HepG2 (cell line): ENCODE data around the gene PTPN18.

Source experiments
- CEBPG ChIP-seq: IDR thresholded peaks from 2 replicates; pipeline ENCODE4 v1.6.1; 2016
- CTCF ChIP-seq: sonication (generic); formaldehyde crosslinking; IDR thresholded peaks from 2 replicates; pipeline ENCODE4 v1.5.0; 2020; ENCODE audit warnings: mild to moderate bottlenecking, missing genetic modification reagents, moderate library complexity
- EZH2 ChIP-seq: conservative IDR thresholded peaks from 2 replicates; pipeline ENCODE4 v1.6.1; 2012; ENCODE audit warnings: mild to moderate bottlenecking, low read depth, low read length, moderate library complexity
- MLX ChIP-seq: IDR thresholded peaks from 2 replicates; pipeline ENCODE4 v1.6.1; 2016
- RAD21 ChIP-seq: fragments of 450-650 bp; formaldehyde crosslinking; IDR thresholded peaks from 2 replicates; pipeline ENCODE4 v1.5.0; 2020; ENCODE audit warnings: mild to moderate bottlenecking
- SMC3 ChIP-seq: IDR thresholded peaks from 2 replicates; pipeline ENCODE4 v1.6.1; 2011; ENCODE audit warnings: low read length, improper control_type of control experiment
- TBX3 ChIP-seq: fragments of 450-650 bp; IDR thresholded peaks from 2 replicates; pipeline ENCODE4 v1.6.1; 2017; ENCODE audit warnings: antibody characterized with exemption, mild to moderate bottlenecking, inconsistent platforms, borderline replicate concordance
- TP53 ChIP-seq: sonication (generic); formaldehyde crosslinking; conservative IDR thresholded peaks from 2 replicates; pipeline ENCODE4 v1.4.0; 2020; ENCODE audit warnings: missing genetic modification reagents
- YY1 ChIP-seq: IDR thresholded peaks from 2 replicates; pipeline ENCODE4 v1.6.1; 2011; ENCODE audit warnings: low read length, low read depth, moderate library complexity, mild to moderate bottlenecking; ENCODE audit not compliant: insufficient read depth, insufficient replicate concordance
- ZBTB21 ChIP-seq: sonication (generic); formaldehyde crosslinking; IDR thresholded peaks from 2 replicates; pipeline ENCODE4 v1.4.0; 2020; ENCODE audit warnings: missing genetic modification reagents
- ZNF574 ChIP-seq: sonication (generic); formaldehyde crosslinking; IDR thresholded peaks from 2 replicates; pipeline ENCODE4 v1.4.0; 2020; ENCODE audit warnings: missing genetic modification reagents
- ZNF7 ChIP-seq: IDR thresholded peaks from 2 replicates; pipeline ENCODE4 v1.6.1; 2016; ENCODE audit warnings: missing biosample characterization, missing genetic modification reagents
- TF ChIP-seq, protein P1 (sequence below): sonication (generic); formaldehyde crosslinking; IDR thresholded peaks from 2 replicates; pipeline ENCODE4 v1.4.0; 2020; ENCODE audit warnings: low read depth, mild to moderate bottlenecking, missing genetic modification reagents
- TF ChIP-seq, protein P2 (sequence below): sonication (generic); formaldehyde crosslinking; conservative IDR thresholded peaks from 2 replicates; pipeline ENCODE4 v1.4.0; 2020; ENCODE audit warnings: missing genetic modification reagents

DNA sequence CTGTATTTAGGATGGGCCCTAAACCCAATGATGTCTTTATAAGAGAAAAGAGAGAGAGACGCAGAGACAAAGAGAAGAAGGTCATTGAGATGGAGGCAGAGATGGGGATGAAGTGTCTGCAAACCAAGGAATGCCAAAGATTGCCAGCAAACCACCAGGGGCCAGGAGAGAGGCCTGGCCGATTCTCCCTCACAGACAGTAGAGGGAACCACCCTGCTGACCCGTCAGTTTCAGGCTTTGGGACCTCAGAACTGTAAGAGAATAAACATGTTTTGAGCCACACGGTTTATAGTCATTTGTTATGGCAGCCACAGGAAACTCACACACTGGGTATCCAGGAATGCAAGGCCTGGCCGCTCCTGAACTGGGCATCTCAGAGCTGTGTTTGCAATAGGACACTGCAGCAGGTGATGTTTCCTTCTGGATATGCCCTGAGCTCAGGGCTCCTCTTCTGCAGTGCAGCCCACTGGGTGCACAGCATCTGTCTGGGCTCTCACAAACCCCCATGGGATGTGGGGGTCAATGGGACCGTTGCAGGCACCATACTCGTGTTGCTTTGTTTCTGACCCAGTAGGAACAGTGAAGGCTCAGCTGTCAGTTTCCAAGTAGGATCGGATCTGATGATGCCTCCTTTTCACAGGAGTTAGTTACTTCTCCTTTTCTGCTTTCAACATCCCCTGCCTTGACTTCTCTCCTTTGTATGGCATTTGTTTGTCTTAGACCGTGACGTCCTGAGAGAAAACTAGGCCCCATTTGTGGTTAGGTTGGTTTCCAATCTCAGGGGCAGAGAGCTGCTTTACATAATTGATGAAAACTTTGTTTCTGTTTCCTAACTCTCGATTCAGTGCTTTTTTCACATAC lies 20.8 kb downstream of the PTPN18 start:
- TF ChIP-seq ZNF7 (CRISPR knock-in tag) (no peak), TP53 (CRISPR knock-in tag) (no peak), ZBTB21 (CRISPR knock-in tag) (no peak), CTCF (CRISPR knock-in tag) (peak; percentile 46), ZNF574 (CRISPR knock-in tag) (no peak), YY1 (no peak), MLX (CRISPR knock-in tag) (no peak), TBX3 (no peak), EZH2 (no peak), RAD21 (CRISPR knock-in tag) (no peak), SMC3 (peak; percentile 39; the same call in 1 of the 2 replicates), CEBPG (CRISPR knock-in tag) (no peak)
- TF ChIP-seq, protein P1, sequence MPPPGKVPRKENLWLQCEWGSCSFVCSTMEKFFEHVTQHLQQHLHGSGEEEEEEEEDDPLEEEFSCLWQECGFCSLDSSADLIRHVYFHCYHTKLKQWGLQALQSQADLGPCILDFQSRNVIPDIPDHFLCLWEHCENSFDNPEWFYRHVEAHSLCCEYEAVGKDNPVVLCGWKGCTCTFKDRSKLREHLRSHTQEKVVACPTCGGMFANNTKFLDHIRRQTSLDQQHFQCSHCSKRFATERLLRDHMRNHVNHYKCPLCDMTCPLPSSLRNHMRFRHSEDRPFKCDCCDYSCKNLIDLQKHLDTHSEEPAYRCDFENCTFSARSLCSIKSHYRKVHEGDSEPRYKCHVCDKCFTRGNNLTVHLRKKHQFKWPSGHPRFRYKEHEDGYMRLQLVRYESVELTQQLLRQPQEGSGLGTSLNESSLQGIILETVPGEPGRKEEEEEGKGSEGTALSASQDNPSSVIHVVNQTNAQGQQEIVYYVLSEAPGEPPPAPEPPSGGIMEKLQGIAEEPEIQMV (CRISPR knock-in tag): no peak
- TF ChIP-seq, protein P2, sequence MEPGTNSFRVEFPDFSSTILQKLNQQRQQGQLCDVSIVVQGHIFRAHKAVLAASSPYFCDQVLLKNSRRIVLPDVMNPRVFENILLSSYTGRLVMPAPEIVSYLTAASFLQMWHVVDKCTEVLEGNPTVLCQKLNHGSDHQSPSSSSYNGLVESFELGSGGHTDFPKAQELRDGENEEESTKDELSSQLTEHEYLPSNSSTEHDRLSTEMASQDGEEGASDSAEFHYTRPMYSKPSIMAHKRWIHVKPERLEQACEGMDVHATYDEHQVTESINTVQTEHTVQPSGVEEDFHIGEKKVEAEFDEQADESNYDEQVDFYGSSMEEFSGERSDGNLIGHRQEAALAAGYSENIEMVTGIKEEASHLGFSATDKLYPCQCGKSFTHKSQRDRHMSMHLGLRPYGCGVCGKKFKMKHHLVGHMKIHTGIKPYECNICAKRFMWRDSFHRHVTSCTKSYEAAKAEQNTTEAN: no peak
